HL-60 (cell line): ENCODE results near the gene CEP63.

Experiments
- CTCF ChIP-seq: IDR thresholded peaks from one replicate; pipeline ENCODE4 v1.5.1; 2011; ENCODE audit warnings: low read length, control low read depth, inconsistent platforms; ENCODE audit not compliant: insufficient read depth
- GABPA ChIP-seq: IDR thresholded peaks from 2 replicates; pipeline ENCODE4 v1.6.1; 2012; ENCODE audit warnings: low read depth
- POLR2AphosphoS5 ChIP-seq: IDR thresholded peaks from 2 replicates; pipeline ENCODE4 v1.6.1; 2012; ENCODE audit warnings: low read depth
- REST ChIP-seq: IDR thresholded peaks from 2 replicates; pipeline ENCODE4 v1.6.1; 2012; ENCODE audit warnings: low read depth; ENCODE audit not compliant: insufficient replicate concordance

DNA sequence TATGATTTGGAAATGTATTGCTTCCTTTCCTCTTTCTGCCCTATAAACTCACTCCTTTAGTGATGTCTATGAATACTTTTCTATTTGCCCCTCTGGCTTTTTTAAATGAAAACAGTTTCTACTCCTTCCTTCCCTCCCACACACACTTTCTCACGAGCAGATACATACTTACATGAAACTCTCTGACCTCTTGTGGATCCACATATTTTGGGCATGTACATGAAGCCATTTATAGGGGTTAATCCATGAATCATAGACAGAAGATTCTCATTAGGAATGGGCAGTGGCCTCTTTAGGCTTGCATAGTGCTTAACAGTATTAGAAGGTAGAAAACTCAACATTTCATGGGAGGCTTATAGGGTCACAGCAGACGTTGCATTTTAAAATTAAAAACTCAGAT is 24.9 kb upstream of the CEP63 start:
- TF ChIP-seq CTCF (no peak), REST (no peak), GABPA (no peak), POLR2AphosphoS5 (no peak)
